HepG2 (cell line): ENCODE data around the gene SYNGR2. TPM values are rescaled to one million over a fixed set of nuclear protein-coding genes. Genes with fewer than 3 reads are reported as not detected.

Experiments
- CEBPZ ChIP-seq: IDR thresholded peaks from 2 replicates; pipeline ENCODE4 v1.6.1; 2012; ENCODE audit warnings: low read length, improper control_type of control experiment
- CHD4 ChIP-seq: fragments of 200-600 bp; sonication (generic); IDR thresholded peaks from 2 replicates; pipeline ENCODE4 v1.7.0; 2017; ENCODE audit warnings: mild to moderate bottlenecking, low read length, borderline replicate concordance
- DR1 ChIP-seq: sonication (generic); formaldehyde crosslinking; IDR thresholded peaks from 2 replicates; pipeline ENCODE4 v1.8.0; 2021; ENCODE audit warnings: mild to moderate bottlenecking, missing genetic modification reagents, inconsistent platforms
- ELF4 ChIP-seq: sonication (generic); formaldehyde crosslinking; IDR thresholded peaks from 2 replicates; pipeline ENCODE4 v1.5.0; 2020; ENCODE audit warnings: missing genetic modification reagents, mild to moderate bottlenecking, moderate library complexity, borderline replicate concordance
- SOX5 ChIP-seq: IDR thresholded peaks from 2 replicates; pipeline ENCODE4 v1.6.1; 2016; ENCODE audit warnings: borderline replicate concordance
- ZFP91 ChIP-seq: sonication (generic); formaldehyde crosslinking; IDR thresholded peaks from 2 replicates; pipeline ENCODE4 v1.9.0; 2022; ENCODE audit warnings: missing genetic modification reagents, mild to moderate bottlenecking, borderline replicate concordance
- ZIK1 ChIP-seq: sonication (generic); formaldehyde crosslinking; IDR thresholded peaks from 2 replicates; pipeline ENCODE4 v1.5.0; 2020; ENCODE audit warnings: mild to moderate bottlenecking, low read depth, missing genetic modification reagents, borderline replicate concordance
- ZNF138 ChIP-seq: sonication (generic); formaldehyde crosslinking; IDR thresholded peaks from 2 replicates; pipeline ENCODE4 v1.5.0; 2020; ENCODE audit warnings: mild to moderate bottlenecking, low read depth, missing genetic modification reagents
- ZNF543 ChIP-seq: sonication (generic); formaldehyde crosslinking; IDR thresholded peaks from 2 replicates; pipeline ENCODE4 v1.4.0; 2020; ENCODE audit warnings: mild to moderate bottlenecking, missing genetic modification reagents
- ZNF841 ChIP-seq: sonication (generic); formaldehyde crosslinking; IDR thresholded peaks from 2 replicates; pipeline ENCODE4 v1.8.1; 2023; ENCODE audit warnings: missing genetic modification reagents, borderline replicate concordance
- polyA plus RNA-seq, 8 experiments: library from polyadenylated mRNA; depleted of rRNA in 3 of 8; stranded (reverse) in 7 of 8; unstranded in 1 of 8; fragments of >200 nt; fragmentation: Illumina TruSeq in 4 of 8; extraction: Trizol in 4 of 8; gene quantifications; 2 replicates each; pipeline versions ENCODE4 v1.2.1 to v1.2.3, GENCODE V29; 2011 to 2016; ENCODE audit warnings: low read depth in 4 of 8, missing spikeins in 1 of 8, mixed read lengths in 1 of 8; ENCODE audit not compliant: insufficient read depth in 1 of 8
- total RNA-seq, 5 experiments: library from RNA; depleted of rRNA; stranded (reverse); fragments of >200 nt; fragmentation: Illumina TruSeq; extraction: Trizol; gene quantifications; 2 replicates each; pipeline ENCODE4 v1.2.3, GENCODE V29; 2016; ENCODE audit warnings: low read depth in 1 of 5
- TF ChIP-seq, protein P1 (sequence below): sonication (generic); formaldehyde crosslinking; IDR thresholded peaks from 2 replicates; pipeline ENCODE4 v1.5.1; 2020; ENCODE audit warnings: mild to moderate bottlenecking, missing genetic modification reagents, borderline replicate concordance
- TF ChIP-seq, protein P2 (sequence below): sonication (generic); formaldehyde crosslinking; IDR thresholded peaks from 2 replicates; pipeline ENCODE4 v1.4.0; 2020; ENCODE audit warnings: missing genetic modification reagents, borderline replicate concordance
- TF ChIP-seq, protein P3 (sequence below): sonication (generic); formaldehyde crosslinking; IDR thresholded peaks from 2 replicates; pipeline ENCODE4 v1.4.0; 2020; ENCODE audit warnings: missing genetic modification reagents; ENCODE audit errors: not compliant biosample characterization
- TF ChIP-seq, protein P4 (sequence below): sonication (generic); formaldehyde crosslinking; IDR thresholded peaks from 2 replicates; pipeline ENCODE4 v1.5.0; 2020; ENCODE audit warnings: mild to moderate bottlenecking, missing genetic modification reagents

The SYNGR2 gene
- total and polyA plus RNA-seq, 2 of the 13 experiments (the other 11 are each of a cell fraction or from before 2014, with no cell fraction given): 46.7 to 170 TPM

GRCh38 chr17:78130090-78130436, 38.3 kb upstream of the SYNGR2 start (continued):
- TF ChIP-seq ZIK1 (CRISPR knock-in tag) (no peak), ZNF841 (CRISPR knock-in tag) (no peak), CHD4 (no peak), ZNF543 (no peak), DR1 (no peak), ZFP91 (0 out of 2 replicates have a peak, but pooled peaks have one; percentile 41), CEBPZ (no peak), ELF4 (CRISPR knock-in tag) (no peak), ZNF138 (CRISPR knock-in tag) (no peak), SOX5 (CRISPR knock-in tag) (no peak)
- TF ChIP-seq, protein P1, sequence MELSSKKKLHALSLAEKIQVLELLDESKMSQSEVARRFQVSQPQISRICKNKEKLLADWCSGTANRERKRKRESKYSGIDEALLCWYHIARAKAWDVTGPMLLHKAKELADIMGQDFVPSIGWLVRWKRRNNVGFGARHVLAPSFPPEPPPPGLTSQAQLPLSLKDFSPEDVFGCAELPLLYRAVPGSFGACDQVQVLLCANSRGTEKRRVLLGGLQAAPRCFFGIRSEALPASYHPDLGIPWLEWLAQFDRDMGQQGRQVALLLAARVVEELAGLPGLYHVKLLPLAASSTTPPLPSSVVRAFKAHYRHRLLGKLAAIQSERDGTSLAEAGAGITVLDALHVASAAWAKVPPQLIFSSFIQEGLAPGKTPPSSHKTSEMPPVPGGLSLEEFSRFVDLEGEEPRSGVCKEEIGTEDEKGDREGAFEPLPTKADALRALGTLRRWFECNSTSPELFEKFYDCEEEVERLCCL (CRISPR knock-in tag): no peak
- TF ChIP-seq, protein P2, sequence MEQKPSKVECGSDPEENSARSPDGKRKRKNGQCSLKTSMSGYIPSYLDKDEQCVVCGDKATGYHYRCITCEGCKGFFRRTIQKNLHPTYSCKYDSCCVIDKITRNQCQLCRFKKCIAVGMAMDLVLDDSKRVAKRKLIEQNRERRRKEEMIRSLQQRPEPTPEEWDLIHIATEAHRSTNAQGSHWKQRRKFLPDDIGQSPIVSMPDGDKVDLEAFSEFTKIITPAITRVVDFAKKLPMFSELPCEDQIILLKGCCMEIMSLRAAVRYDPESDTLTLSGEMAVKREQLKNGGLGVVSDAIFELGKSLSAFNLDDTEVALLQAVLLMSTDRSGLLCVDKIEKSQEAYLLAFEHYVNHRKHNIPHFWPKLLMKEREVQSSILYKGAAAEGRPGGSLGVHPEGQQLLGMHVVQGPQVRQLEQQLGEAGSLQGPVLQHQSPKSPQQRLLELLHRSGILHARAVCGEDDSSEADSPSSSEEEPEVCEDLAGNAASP (CRISPR knock-in tag): no peak
- TF ChIP-seq, protein P3, sequence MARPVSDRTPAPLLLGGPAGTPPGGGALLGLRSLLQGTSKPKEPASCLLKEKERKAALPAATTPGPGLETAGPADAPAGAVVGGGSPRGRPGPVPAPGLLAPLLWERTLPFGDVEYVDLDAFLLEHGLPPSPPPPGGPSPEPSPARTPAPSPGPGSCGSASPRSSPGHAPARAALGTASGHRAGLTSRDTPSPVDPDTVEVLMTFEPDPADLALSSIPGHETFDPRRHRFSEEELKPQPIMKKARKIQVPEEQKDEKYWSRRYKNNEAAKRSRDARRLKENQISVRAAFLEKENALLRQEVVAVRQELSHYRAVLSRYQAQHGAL: no peak
- TF ChIP-seq, protein P4, sequence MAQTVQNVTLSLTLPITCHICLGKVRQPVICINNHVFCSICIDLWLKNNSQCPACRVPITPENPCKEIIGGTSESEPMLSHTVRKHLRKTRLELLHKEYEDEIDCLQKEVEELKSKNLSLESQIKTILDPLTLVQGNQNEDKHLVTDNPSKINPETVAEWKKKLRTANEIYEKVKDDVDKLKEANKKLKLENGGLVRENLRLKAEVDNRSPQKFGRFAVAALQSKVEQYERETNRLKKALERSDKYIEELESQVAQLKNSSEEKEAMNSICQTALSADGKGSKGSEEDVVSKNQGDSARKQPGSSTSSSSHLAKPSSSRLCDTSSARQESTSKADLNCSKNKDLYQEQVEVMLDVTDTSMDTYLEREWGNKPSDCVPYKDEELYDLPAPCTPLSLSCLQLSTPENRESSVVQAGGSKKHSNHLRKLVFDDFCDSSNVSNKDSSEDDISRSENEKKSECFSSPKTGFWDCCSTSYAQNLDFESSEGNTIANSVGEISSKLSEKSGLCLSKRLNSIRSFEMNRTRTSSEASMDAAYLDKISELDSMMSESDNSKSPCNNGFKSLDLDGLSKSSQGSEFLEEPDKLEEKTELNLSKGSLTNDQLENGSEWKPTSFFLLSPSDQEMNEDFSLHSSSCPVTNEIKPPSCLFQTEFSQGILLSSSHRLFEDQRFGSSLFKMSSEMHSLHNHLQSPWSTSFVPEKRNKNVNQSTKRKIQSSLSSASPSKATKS (CRISPR knock-in tag): no peak
